ENCODE results near the gene MOCS1.

MOCS1 gene

DNA sequence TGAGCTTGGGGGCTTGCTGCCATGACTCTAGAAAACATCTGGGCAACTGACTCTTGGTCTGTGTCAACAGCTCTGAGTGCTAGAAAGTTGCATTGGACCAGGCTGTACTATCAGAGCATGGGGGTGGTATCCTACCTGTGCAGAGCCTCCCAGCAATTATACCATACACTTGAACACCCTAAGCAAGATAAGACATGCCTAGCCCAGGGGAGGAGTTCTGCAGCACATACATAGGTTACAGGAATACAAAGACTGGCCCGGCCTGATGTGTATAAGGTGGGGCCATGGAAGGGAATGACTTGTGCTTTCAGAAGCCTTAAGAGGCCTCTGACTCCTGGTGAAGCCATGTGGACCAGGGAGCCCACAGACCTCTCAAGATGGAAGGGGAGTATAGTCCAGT lies 11.4 kb upstream of the MOCS1 start:
- TF ChIP-seq POLR2AphosphoS5 (IDR thresholded peaks at IDR 0.05; ENCODE audit: low read depth, low read length): no peak
- TF ChIP-seq TAF1 (IDR thresholded peaks at IDR 0.05; ENCODE audit: borderline replicate concordance, low read depth, low read length): no peak
- no peak for TF ChIP-seq POLR2A (IDR thresholded peaks at IDR 0.05; ENCODE audit: low read depth, low read length)
- FAIRE-seq (no peak), DNase-seq (ENCODE audit: insufficient read length) (no peak)

DNA sequence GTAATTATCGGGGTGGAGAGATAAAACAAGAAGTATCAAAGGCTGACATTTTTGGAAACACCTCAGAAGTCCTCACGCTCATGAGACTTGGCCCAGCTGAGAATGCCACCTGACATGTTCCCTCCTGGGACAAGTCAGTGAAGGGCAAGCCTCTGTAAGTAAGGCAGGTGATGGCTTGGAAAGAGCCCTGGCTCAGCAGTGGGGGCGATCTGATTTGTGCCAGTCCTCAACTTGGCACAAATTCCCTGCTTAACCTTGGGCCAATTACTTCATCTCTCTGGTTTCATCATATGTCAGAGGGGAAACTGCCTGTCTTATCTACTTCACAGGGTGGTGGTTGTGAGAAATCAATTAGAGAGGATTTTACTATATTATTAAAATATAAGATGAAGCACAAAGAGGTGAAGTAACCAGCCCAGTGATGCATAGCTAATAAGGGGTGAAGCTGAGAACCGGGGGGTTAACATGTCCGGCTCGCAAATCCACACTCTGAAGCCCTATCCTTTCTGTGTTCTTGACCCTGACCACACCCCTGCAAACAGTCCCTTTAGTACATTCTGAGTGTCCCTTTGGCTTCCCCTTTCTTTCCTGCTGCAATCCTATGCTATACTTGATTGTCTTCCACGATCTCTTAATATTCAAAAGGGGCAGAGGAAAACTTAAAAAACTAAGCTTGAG lies 8.8 kb upstream of the MOCS1 start:
- TF ChIP-seq POLR2A (IDR thresholded peaks at IDR 0.05; ENCODE audit: low read depth, low read length): no peak
- no peak for TF ChIP-seq POLR2AphosphoS5 (IDR thresholded peaks at IDR 0.05; ENCODE audit: low read depth, low read length)
- no peak for TF ChIP-seq TAF1 (IDR thresholded peaks at IDR 0.05; ENCODE audit: borderline replicate concordance, low read depth, low read length)
- no peak for FAIRE-seq
- DNase-seq (ENCODE audit: insufficient read length): no peak

DNA sequence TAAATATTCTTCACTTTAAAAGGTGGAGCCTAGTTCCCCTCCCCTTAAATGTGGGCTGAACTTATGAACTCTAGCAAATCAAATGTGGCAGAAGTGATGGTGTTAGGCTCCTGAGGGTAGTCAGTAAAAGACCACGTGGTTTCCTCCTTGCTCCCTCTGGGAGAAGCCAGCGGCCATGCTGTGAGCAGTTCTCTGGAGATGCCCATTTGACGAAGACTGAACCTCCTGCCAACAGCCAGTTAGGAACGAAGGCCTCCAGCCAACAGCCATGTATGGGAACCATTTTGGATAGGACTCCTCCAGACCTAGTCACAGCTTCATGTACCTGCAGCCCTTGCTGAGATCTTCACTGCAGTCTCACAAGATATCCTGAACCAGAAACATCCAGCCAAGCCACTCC lies 7.6 kb upstream of the MOCS1 start:
- TF ChIP-seq TAF1 (IDR thresholded peaks at IDR 0.05; ENCODE audit: borderline replicate concordance, low read depth, low read length) (no peak), POLR2A (IDR thresholded peaks at IDR 0.05; ENCODE audit: low read depth, low read length) (no peak)
- DNase-seq (ENCODE audit: insufficient read length) (no peak), FAIRE-seq (no peak)

DNA sequence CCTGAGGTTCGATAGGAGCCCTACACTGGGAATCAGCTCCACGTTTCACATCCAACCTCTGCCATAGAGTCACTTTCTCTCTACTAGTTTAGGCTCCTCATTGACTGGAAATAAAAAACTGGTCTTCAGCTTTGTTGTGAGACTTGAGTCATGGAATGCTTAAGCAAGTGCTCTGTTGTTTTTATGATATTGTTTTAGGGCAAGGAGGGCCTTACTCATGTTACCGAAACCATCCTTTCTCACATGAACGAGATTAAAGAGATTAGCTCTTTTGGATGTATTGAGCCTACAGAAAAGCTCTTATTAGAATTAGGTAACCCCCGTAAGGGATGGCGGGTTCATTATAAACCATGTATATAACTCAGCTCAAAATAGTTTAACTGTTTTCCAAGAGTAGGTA lies 6.9 kb upstream of the MOCS1 start:
- DNase-seq (ENCODE audit: insufficient read length) (no peak), FAIRE-seq (no peak)
- TF ChIP-seq POLR2A (IDR thresholded peaks at IDR 0.05; ENCODE audit: low read depth, low read length): no peak
- no peak for TF ChIP-seq POLR2AphosphoS5 (IDR thresholded peaks at IDR 0.05; ENCODE audit: low read depth, low read length)
- no peak for TF ChIP-seq TAF1 (IDR thresholded peaks at IDR 0.05; ENCODE audit: borderline replicate concordance, low read depth, low read length)

DNA sequence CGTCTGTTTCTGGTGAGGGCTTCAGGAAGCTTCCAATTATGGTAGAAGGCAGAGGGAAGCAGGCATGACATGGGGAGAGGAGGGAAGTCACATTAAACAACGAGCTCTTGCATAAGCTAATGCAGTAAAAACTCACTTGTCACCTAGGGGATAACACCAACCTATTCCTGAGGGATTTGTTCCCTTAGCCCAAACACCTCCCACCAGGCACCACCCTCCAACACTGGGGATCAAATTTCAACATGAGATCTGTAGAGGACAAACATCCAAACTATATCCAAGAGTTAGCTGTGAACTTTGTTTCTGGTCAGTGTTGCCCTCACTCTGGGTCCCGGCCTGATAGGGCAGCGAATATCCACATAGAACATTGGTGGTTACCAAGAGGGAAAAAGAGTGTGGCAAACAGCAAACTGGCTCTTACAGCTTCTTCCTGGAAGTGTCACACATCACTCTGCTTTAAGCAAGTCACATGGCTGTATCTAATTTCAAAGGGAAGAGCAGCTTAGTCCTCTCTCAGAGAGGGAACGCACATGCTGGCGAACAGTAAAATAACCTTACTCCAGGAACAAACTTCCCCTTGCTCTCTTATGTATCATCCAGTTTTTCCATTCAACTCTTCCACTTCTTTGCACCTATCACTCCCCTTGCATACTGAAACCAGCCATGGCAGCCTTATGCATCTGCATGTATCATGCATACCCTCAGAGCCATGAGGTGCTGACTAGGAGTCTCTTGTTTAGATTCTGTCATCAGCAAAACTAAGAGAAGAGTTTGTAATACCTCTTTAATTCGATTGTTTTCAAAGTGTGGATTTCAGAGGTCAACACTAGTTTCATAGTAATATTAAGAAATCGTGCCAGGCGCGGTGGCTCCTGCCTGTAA lies 4.8 kb upstream of the MOCS1 start:
- TF ChIP-seq POLR2AphosphoS5 (IDR thresholded peaks at IDR 0.05; ENCODE audit: low read depth, low read length): no peak
- no peak for TF ChIP-seq POLR2A (IDR thresholded peaks at IDR 0.05; ENCODE audit: low read depth, low read length)
- TF ChIP-seq TAF1 (IDR thresholded peaks at IDR 0.05; ENCODE audit: borderline replicate concordance, low read depth, low read length): no peak
- FAIRE-seq: no peak
- no peak for DNase-seq (ENCODE audit: insufficient read length)

DNA sequence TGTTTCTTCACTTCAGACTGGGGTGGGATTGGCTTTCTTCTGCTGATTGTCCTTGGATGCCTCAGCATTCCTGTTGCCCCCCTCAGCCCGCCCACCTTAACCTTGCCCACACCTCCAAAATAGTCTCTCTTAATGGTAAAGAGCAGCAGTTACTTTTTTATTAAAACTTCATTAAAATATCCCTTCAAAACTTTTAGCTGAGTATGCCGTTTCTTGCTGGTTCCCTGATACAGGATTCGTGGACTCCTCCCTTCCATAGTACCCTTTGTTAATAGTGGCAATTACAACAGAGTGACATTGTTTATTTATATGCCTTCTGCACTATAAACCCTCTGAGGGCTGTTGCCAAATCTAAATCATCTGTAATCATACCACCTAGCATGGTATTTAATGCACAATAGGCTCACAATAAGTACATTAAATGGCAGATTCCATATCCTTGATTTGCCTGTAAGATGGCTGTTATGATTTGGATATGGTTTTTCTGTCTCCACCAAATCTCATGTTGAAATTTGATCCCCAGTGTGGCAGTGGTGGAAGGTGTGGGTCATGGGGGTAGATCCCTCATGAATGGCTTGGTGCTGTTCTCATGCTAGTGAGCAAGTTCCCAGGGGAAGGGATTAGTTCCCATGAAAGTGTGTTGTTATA lies 3.5 kb upstream of the MOCS1 start:
- FAIRE-seq: no peak
- TF ChIP-seq TAF1 (IDR thresholded peaks at IDR 0.05; ENCODE audit: borderline replicate concordance, low read depth, low read length) (no peak), POLR2AphosphoS5 (IDR thresholded peaks at IDR 0.05; ENCODE audit: low read depth, low read length) (no peak), POLR2A (IDR thresholded peaks at IDR 0.05; ENCODE audit: low read depth, low read length) (no peak)
- DNase-seq (ENCODE audit: insufficient read length): no peak

DNA sequence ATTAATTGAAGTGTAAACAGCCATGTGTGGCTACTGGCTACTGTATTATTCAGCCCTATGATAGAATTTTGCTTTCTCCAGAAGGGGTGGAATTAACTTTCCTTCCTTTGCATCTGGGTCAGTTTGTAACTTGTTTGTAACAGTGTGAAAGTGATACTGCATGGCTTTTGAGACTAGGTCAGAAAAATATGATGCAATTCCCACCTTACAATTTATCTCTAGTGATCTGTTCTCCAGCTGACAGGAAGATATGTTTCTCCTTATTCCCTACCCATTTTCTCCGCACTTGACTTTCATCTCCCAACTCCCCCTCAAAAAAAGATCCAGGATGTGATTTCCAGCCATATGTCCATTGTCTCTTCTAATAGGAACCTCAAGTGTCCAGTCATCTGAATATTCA lies 2.6 kb upstream of the MOCS1 start:
- no peak for TF ChIP-seq POLR2AphosphoS5 (IDR thresholded peaks at IDR 0.05; ENCODE audit: low read depth, low read length)
- TF ChIP-seq TAF1 (IDR thresholded peaks at IDR 0.05; ENCODE audit: borderline replicate concordance, low read depth, low read length): no peak
- no peak for TF ChIP-seq POLR2A (IDR thresholded peaks at IDR 0.05; ENCODE audit: low read depth, low read length)
- no peak for FAIRE-seq
- no peak for DNase-seq (ENCODE audit: insufficient read length)

DNA sequence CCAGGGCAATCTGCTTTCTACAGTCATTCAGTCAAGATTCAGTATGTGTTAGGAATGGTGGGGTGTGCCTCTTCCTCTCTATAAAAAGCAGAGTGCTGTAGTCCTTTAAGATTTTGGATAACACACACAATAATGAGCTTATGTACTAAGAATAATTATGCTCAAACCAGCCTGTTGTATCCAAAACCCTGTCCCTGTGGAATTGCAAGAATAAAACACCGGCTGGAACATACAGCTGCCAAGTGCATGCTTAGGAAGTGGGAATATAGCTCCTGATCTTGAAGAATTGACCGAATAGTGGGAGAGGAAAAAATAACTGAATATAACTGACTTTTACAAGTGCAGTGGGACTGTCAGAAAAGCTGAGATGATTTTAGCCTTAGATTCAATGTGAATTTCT lies 979 bp upstream of the MOCS1 start:
- no peak for FAIRE-seq
- TF ChIP-seq POLR2A (IDR thresholded peaks at IDR 0.05; ENCODE audit: low read depth, low read length): no peak
- TF ChIP-seq POLR2AphosphoS5 (IDR thresholded peaks at IDR 0.05; ENCODE audit: low read depth, low read length): no peak
- no peak for TF ChIP-seq TAF1 (IDR thresholded peaks at IDR 0.05; ENCODE audit: borderline replicate concordance, low read depth, low read length)
- no peak for DNase-seq (ENCODE audit: insufficient read length)

DNA sequence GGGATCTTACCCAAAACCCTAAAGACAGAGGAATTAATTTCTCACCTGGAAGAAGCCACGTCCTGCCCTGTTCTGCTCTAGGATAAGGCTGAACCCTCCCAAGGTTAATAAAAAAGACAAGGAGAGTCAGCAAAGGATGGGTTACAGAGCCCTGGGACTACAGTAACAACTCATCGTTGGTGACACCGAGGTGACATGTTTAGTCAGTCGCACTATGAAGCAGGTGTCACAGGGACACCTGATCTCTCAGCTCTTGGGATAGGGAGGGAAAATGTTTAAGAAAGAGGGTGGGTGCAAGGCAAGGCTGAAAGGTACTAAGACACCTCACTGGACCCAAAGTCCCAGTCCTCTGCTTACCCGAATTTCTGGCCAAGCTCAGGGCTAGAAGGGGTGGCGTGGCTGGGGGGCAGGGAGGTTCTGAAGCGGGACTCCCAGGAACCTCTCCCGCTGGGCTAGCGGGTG lies 562 bp downstream of the MOCS1 start:
- FAIRE-seq (no peak), DNase-seq (ENCODE audit: insufficient read length) (no peak)
- TF ChIP-seq TAF1 (IDR thresholded peaks at IDR 0.05; ENCODE audit: borderline replicate concordance, low read depth, low read length) (no peak), POLR2A (IDR thresholded peaks at IDR 0.05; ENCODE audit: low read depth, low read length) (no peak), POLR2AphosphoS5 (IDR thresholded peaks at IDR 0.05; ENCODE audit: low read depth, low read length) (no peak)

DNA sequence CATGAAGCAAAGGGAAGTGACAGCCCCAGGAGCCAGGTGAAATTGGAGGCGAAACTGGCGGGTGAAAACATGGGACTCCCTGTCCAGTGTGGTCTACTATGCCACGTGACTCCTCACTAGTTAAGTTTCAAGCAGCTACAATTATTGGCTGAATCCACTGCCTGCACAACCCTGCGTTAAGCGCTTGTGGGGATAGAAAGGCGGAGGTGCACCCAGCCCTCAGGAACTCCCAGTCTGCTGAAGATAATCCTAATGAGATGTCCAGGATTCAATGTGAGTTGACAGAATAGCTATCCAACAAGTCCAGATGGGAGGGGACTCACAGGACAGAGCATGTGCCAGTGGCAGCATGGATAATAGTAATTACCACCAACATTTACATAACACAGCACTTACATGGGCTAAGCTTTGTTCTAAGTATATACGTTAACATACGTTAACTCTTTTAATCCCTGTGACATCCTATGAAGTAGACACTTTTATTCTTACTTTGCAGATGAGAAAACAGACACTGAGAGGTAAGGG lies 1.8 kb downstream of the MOCS1 start:
- DNase-seq (ENCODE audit: insufficient read length) (no peak), FAIRE-seq (no peak)
- TF ChIP-seq POLR2A (IDR thresholded peaks at IDR 0.05; ENCODE audit: low read depth, low read length) (no peak), POLR2AphosphoS5 (IDR thresholded peaks at IDR 0.05; ENCODE audit: low read depth, low read length) (no peak), TAF1 (IDR thresholded peaks at IDR 0.05; ENCODE audit: borderline replicate concordance, low read depth, low read length) (no peak)

DNA sequence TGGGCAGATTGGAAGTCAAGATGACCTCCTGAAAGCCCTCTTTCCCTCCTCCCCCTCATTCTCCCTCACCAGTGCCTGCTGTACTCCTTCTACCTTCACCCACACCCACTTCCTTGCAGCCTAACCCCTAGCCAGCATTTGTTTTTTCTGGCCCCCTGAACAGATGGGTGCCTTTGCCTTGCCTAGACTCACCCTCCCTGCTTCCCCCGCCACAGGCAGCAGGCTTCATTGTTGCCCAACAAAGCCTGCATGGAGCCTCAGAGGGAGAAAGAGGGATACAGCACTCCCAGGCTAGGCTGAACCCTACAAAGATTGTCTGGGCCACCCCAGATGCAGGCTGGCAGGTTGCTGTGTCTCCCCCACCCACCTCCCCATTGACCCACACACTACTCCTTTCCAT lies 2.7 kb downstream of the MOCS1 start:
- DNase-seq (ENCODE audit: insufficient read length): no peak
- TF ChIP-seq POLR2A (IDR thresholded peaks at IDR 0.05; ENCODE audit: low read depth, low read length): no peak
- no peak for TF ChIP-seq TAF1 (IDR thresholded peaks at IDR 0.05; ENCODE audit: borderline replicate concordance, low read depth, low read length)
- TF ChIP-seq POLR2AphosphoS5 (IDR thresholded peaks at IDR 0.05; ENCODE audit: low read depth, low read length): no peak
- no peak for FAIRE-seq

All from GM12892 (cell line).